Spleen (tissue), 11 donors: ENCODE measurements around the gene RAB44. TPM values are rescaled to one million over a fixed set of nuclear protein-coding genes. Genes with fewer than 3 reads are reported as not detected.
"Not testable (repeated sequence)": the region's sequence is repeated elsewhere in the genome, so short reads cannot be mapped to it uniquely, and the experiment has no call there.

Source experiments
- DNase-seq: peaks from one replicate; pipeline ENCODE4 v3.0.0-alpha.2; 2020
- H3K27ac ChIP-seq, 8 donors: fragments of 200-600 bp; sonication (generic) in 7 of 8; 1 replicate in 4 of 8; 2 replicates in 4 of 8; pipeline versions ENCODE4 v1.5.0 to v1.8.0; 2016 to 2021; ENCODE audit warnings: inconsistent platforms in 4 of 8, mild to moderate bottlenecking in 4 of 8, moderate library complexity in 1 of 8
- H3K27me3 ChIP-seq, 7 donors: fragments of 200-600 bp; sonication (generic) in 6 of 7; replicated peaks in 1 of 7; 1 replicate in 4 of 7; 2 replicates in 3 of 7; pipeline versions ENCODE4 v1.5.0 to v1.8.0; 2016 to 2021; ENCODE audit warnings: inconsistent platforms in 3 of 7, mild to moderate bottlenecking in 1 of 7
- H3K36me3 ChIP-seq, 6 donors: fragments of 200-600 bp; sonication (generic) in 5 of 6; 1 replicate in 4 of 6; 2 replicates in 2 of 6; pipeline versions ENCODE4 v1.5.0 to v1.8.0; 2016 to 2021; ENCODE audit warnings: inconsistent platforms in 2 of 6
- H3K4me1 ChIP-seq, 6 donors: fragments of 200-600 bp; sonication (generic) in 5 of 6; 1 replicate in 3 of 6; 2 replicates in 3 of 6; pipeline versions ENCODE4 v1.5.0 to v1.8.0; 2016 to 2021; ENCODE audit warnings: inconsistent platforms in 3 of 6
- H3K4me3 ChIP-seq, 8 donors: fragments of 200-600 bp; sonication (generic) in 7 of 8; 1 replicate in 4 of 8; 2 replicates in 4 of 8; pipeline versions ENCODE4 v1.5.0 to v1.8.0; 2016 to 2021; ENCODE audit warnings: inconsistent platforms in 4 of 8, mild to moderate bottlenecking in 4 of 8, moderate library complexity in 2 of 8
- H3K9me3 ChIP-seq, 8 donors: fragments of 200-600 bp; sonication (generic) in 7 of 8; 1 replicate in 4 of 8; 2 replicates in 4 of 8; pipeline versions ENCODE4 v1.5.0 to v1.8.0; 2016 to 2021; ENCODE audit warnings: inconsistent platforms in 4 of 8
- CTCF ChIP-seq, 11 experiments: fragments of 200-600 bp in 7 of 11; fragments of 450-650 bp in 4 of 11; sonication (generic) in 4 of 11; IDR thresholded peaks in 8 of 11; conservative IDR thresholded peaks in 3 of 11; 1 replicate in 7 of 11; 2 replicates in 4 of 11; pipeline versions ENCODE4 v1.4.0 to v1.8.0; 2016 to 2021; ENCODE audit warnings: antibody characterized with exemption in 11 of 11, inconsistent platforms in 4 of 11, mild to moderate bottlenecking in 1 of 11
- POLR2A ChIP-seq, 3 donors: fragments of 450-650 bp; IDR thresholded peaks; one replicate each; pipeline ENCODE4 v1.5.1; 2017; ENCODE audit warnings: antibody characterized with exemption in 3 of 3, mild to moderate bottlenecking in 1 of 3
- POLR2AphosphoS5 ChIP-seq, 3 donors: sonication (generic); formaldehyde crosslinking; IDR thresholded peaks; one replicate each; pipeline ENCODE4 v1.5.1; 2017; ENCODE audit warnings: antibody characterized with exemption in 3 of 3
- WGBS, 5 donors: extraction: QIAGEN DNeasy Blood & Tissue Kit in 3 of 5; methylation state at CpG; one replicate each; pipeline versions ENCODE4 v1.1.5 to v1.1.7; 2013 to 2018; 5-methylcytosine and 5-hydroxymethylcytosine counted together
- intact Hi-C: fragments of 100-400 bp; cut with DNase I; formaldehyde crosslinking; loops from one replicate; pipeline ENCODE4 v1.15.0; 2023; ENCODE audit warnings: low total_unique reads
- polyA plus RNA-seq, 3 donors: library from polyadenylated mRNA; stranded (reverse); fragments of 200-250 nt; gene quantifications; one replicate each; pipeline ENCODE4 v1.2.1, GENCODE V29; 2013
- total RNA-seq, 7 donors: library from RNA; depleted of rRNA in 3 of 7; stranded (reverse); fragments of >200 nt in 3 of 7; fragmentation: NEBNext Ultra II Directional in 4 of 7; extraction: Animal tissue kit (Norgen Biotek cat#: 25700) in 4 of 7; gene quantifications; one replicate each; pipeline versions ENCODE4 v1.1.0 to v1.2.1, GENCODE V29; 2016 to 2021
- donor health status: healthy with polysubstance abuse.
- donor health status: DM: no; HTN: no; CAD: no; lungs with moderate emphysema.
- donor health status: DM: no; HTN: no; CAD: no.
- donor health status: Bipolar disorder and iron deficiency.
- donor health status: healthy.
- donor health status: DM: no; HTN: no; CAD: no.
- donor health status: DM: yes; HTN: yes; CAD: no.

Gene RAB44
- total and polyA plus RNA-seq, 10 donors, result 0.06 to 3.5 (median 0.81) TPM

GRCh38 chr6:36651659-36652379, 45.8 kb upstream of the RAB44 start:
- Histone ChIP-seq H3K27me3 (peaks cover 0 to 9% (median 0%) of the 10 kb centered on the region in 7 donors), H3K27ac (no peak overlapping the region), H3K4me1 (peaks cover 0 to 26% (median 18%) of the 10 kb centered on the region in 6 donors), H3K9me3 (no peaks in the 10 kb centered on the region), H3K4me3 (no peak overlapping the region), H3K36me3 (no peaks in the 10 kb centered on the region)
- intact Hi-C loops, result no loop called here
- TF ChIP-seq POLR2AphosphoS5 (IDR thresholded peaks at IDR 0.05), result no peak
- TF ChIP-seq CTCF (IDR thresholded peaks at IDR 0.05 in 8 of 11, conservative IDR thresholded peaks at IDR 0.05 in 3 of 11), result no peak
- TF ChIP-seq POLR2A (IDR thresholded peaks at IDR 0.05), result no peak
- no peak for DNase-seq
- WGBS, 5 donors, result 89 to 94% (median 93%) methylated on average over 11 of the region's 11 CpGs

GRCh38 chr6:36654469-36654868, 43.2 kb upstream of the RAB44 start:
- H3K9me3 ChIP-seq, intact Hi-C loops, DNase-seq, H3K36me3 ChIP-seq, H3K27ac ChIP-seq, H3K4me3 ChIP-seq: not testable (repeated sequence)
- Histone ChIP-seq H3K27me3 (peaks cover 0 to 22% (median 0%) of the 10 kb centered on the region in 7 donors), H3K4me1 (peaks cover 0 to 24% (median 17%) of the 10 kb centered on the region in 6 donors)
- WGBS, 5 donors, result 80 to 89% (median 87%) methylated on average over 5 of the region's 5 CpGs

GRCh38 chr6:36655085-36655724, 42.4 kb upstream of the RAB44 start:
- intact Hi-C loops, result no loop called here
- Histone ChIP-seq H3K27ac (no peak overlapping the region), H3K4me3 (no peak overlapping the region), H3K9me3 (no peaks in the 10 kb centered on the region), H3K4me1 (peaks cover 0 to 20% (median 10%) of the 10 kb centered on the region in 6 donors), H3K27me3 (peaks cover 0 to 29% (median under 1%) of the 10 kb centered on the region in 7 donors), H3K36me3 (no peaks in the 10 kb centered on the region)
- TF ChIP-seq CTCF (IDR thresholded peaks at IDR 0.05 in 8 of 11, conservative IDR thresholded peaks at IDR 0.05 in 3 of 11) (no peak), POLR2A (IDR thresholded peaks at IDR 0.05) (no peak), POLR2AphosphoS5 (IDR thresholded peaks at IDR 0.05) (no peak)
- 65 to 78% (median 75%) methylated on average over 6 of the region's 6 CpGs for WGBS, 5 donors
- no peak for DNase-seq

GRCh38 chr6:36656441-36656840, 41.2 kb upstream of the RAB44 start:
- intact Hi-C loops, result no loop called here
- Histone ChIP-seq H3K27ac (no peak overlapping the region), H3K4me3 (no peak overlapping the region), H3K4me1 (peaks cover 0 to 18% (median 5%) of the 10 kb centered on the region in 6 donors), H3K36me3 (no peaks in the 10 kb centered on the region), H3K9me3 (no peaks in the 10 kb centered on the region), H3K27me3 (peaks cover 0 to 42% (median 10%) of the 10 kb centered on the region in 7 donors)
- TF ChIP-seq POLR2A (IDR thresholded peaks at IDR 0.05), result no peak
- TF ChIP-seq POLR2AphosphoS5 (IDR thresholded peaks at IDR 0.05), result no peak
- TF ChIP-seq CTCF (IDR thresholded peaks at IDR 0.05 in 8 of 11, conservative IDR thresholded peaks at IDR 0.05 in 3 of 11), result no peak
- 70 to 83% (median 73%) methylated on average over 5 of the region's 5 CpGs for WGBS, 5 donors
- no peak for DNase-seq
